Testis (tissue), 2 donors: Measurements from ENCODE around the gene TOM1L2.

Experiments
- CTCF ChIP-seq, 3 experiments: fragments of 450-650 bp in 2 of 3; fragments of 200-600 bp in 1 of 3; sonication (generic) in 1 of 3; IDR thresholded peaks; one replicate each; pipeline ENCODE4 v1.5.1; 2016 to 2019; ENCODE audit warnings: antibody characterized with exemption in 3 of 3, mild to moderate bottlenecking in 2 of 3, moderate library complexity in 1 of 3
- POLR2A ChIP-seq: fragments of 450-650 bp; IDR thresholded peaks from one replicate; pipeline ENCODE4 v1.6.1; 2017; ENCODE audit warnings: antibody characterized with exemption, mild to moderate bottlenecking, moderate library complexity

- no peak for TF ChIP-seq CTCF (IDR thresholded peaks at IDR 0.05)
- TF ChIP-seq POLR2A, result no peak
Observed at GRCh38 chr17:17833658-17834357, 138.4 kb downstream of the TOM1L2 start.
